NCI-H82 treated with DMSO at 0.1 percent for 48 hours (cell line): Measurements from ENCODE around the gene STAC.
"Not testable (repeated sequence)": the region's sequence is repeated elsewhere in the genome, so short reads cannot be mapped to it uniquely, and the experiment has no call there.

ENCODE experiments used
- DNase-seq: peaks from one replicate; lab custom pipeline; 2025; ENCODE audit not compliant: unreplicated experiment; lab: John Stamatoyannopoulos, UW

The STAC gene

GRCh38 chr3:36578418-36578817 is 198.1 kb downstream of the STAC start:
- not testable (repeated sequence) for DNase-seq

- no peak for DNase-seq
These were observed 199.4 kb downstream of the STAC start for GRCh38 chr3:36579746-36580145.

GRCh38 chr3:36580716-36581115 is 200.4 kb downstream of the STAC start:
- no peak for DNase-seq

GRCh38 chr3:36591959-36592358 is 211.7 kb downstream of the STAC start:
- DNase-seq: no peak

GRCh38 chr3:36595511-36595910 is 215.2 kb downstream of the STAC start:
- no peak for DNase-seq

- DNase-seq: no peak
These were observed 216.1 kb downstream of the STAC start for GRCh38 chr3:36596419-36596818.

GRCh38 chr3:36597422-36597821 is 217.1 kb downstream of the STAC start:
- no peak for DNase-seq
